GM12878 (cell line): Measurements from ENCODE around the gene SYNRG.
A peak's percentile ranks its signal among the peaks of the same experiment; 100 is the strongest.

Experiments
- ATF3 ChIP-seq: IDR thresholded peaks from 2 replicates; pipeline ENCODE4 v1.6.1; 2011; ENCODE audit warnings: low read depth, mild to moderate bottlenecking, low read length, moderate library complexity, borderline replicate concordance; ENCODE audit errors: extremely low read depth
- BCLAF1 ChIP-seq: fragments of 450-650 bp; IDR thresholded peaks from 2 replicates; pipeline ENCODE4 v1.6.1; 2017; ENCODE audit warnings: antibody characterized with exemption, mild to moderate bottlenecking, moderate library complexity
- CTCF ChIP-seq, 3 experiments: IDR thresholded peaks in 2 of 3; conservative IDR thresholded peaks in 1 of 3; 2 replicates each; pipeline ENCODE4 v1.5.1; 2011; ENCODE audit warnings: low read depth in 3 of 3, low read length in 3 of 3, mild to moderate bottlenecking in 3 of 3, control low read depth in 2 of 3, moderate library complexity in 2 of 3, inconsistent platforms in 1 of 3, mixed read lengths in 1 of 3; ENCODE audit not compliant: control insufficient read depth in 2 of 3, insufficient read depth in 1 of 3; ENCODE audit errors: extremely low read depth in 1 of 3
- FOXM1 ChIP-seq: IDR thresholded peaks from 2 replicates; pipeline ENCODE4 v1.6.1; 2012; ENCODE audit warnings: low read depth, mild to moderate bottlenecking, inconsistent platforms, low read length, moderate library complexity
- KDM1A ChIP-seq: fragments of 200-600 bp; sonication (generic); IDR thresholded peaks from 2 replicates; pipeline ENCODE4 v1.6.1; 2016; ENCODE audit warnings: borderline replicate concordance
- MAX ChIP-seq: IDR thresholded peaks from 2 replicates; pipeline ENCODE4 v1.6.1; 2012; ENCODE audit warnings: low read depth, low read length, improper control_type of control experiment
- MXI1 ChIP-seq: fragments of 150-350 bp; IDR thresholded peaks from 2 replicates; pipeline ENCODE4 v1.6.1; 2011; ENCODE audit warnings: low read depth, mild to moderate bottlenecking, inconsistent platforms, low read length, improper control_type of control experiment
- MYB ChIP-seq: fragments of 150-350 bp; IDR thresholded peaks from 2 replicates; pipeline ENCODE4 v1.6.1; 2014; ENCODE audit warnings: mild to moderate bottlenecking, low read depth, low read length, borderline replicate concordance
- POLR2A ChIP-seq: IDR thresholded peaks from 2 replicates; pipeline ENCODE4 v1.6.1; 2011; ENCODE audit warnings: low read depth, mild to moderate bottlenecking, low read length
- POLR2AphosphoS5 ChIP-seq: IDR thresholded peaks from 2 replicates; pipeline ENCODE4 v1.6.1; 2011; ENCODE audit warnings: mild to moderate bottlenecking, low read length, inconsistent platforms
- REST ChIP-seq: IDR thresholded peaks from 2 replicates; pipeline ENCODE4 v1.6.1; 2012; ENCODE audit warnings: mild to moderate bottlenecking, low read depth, low read length
- SP1 ChIP-seq: IDR thresholded peaks from one replicate; pipeline ENCODE4 v1.6.1; 2011; ENCODE audit warnings: low read depth, low read length
- YY1 ChIP-seq: IDR thresholded peaks from 2 replicates; pipeline ENCODE4 v1.6.1; 2011; ENCODE audit warnings: low read depth, mild to moderate bottlenecking, low read length

GRCh38 chr17:37490638-37491614, 118.3 kb downstream of the SYNRG start:
- TF ChIP-seq CTCF (IDR thresholded peaks at IDR 0.05 in 2 of 3, conservative IDR thresholded peaks at IDR 0.05 in 1 of 3; ENCODE audit: control insufficient read depth in 2 of 3, extremely low read depth in 1 of 3, insufficient read depth in 1 of 3, low read depth in 3 of 3, low read length in 3 of 3) (no peak), MAX (no peak), ATF3 (no peak), KDM1A (no peak), MYB (no peak), FOXM1 (no peak), REST (no peak), MXI1 (no peak), POLR2A (no peak), BCLAF1 (no peak), YY1 (no peak), POLR2AphosphoS5 (0 out of 2 replicates have a peak, but pooled peaks have one; percentile 5), SP1 (no peak)
